ENCODE results near the gene TTLL6.

DNA sequence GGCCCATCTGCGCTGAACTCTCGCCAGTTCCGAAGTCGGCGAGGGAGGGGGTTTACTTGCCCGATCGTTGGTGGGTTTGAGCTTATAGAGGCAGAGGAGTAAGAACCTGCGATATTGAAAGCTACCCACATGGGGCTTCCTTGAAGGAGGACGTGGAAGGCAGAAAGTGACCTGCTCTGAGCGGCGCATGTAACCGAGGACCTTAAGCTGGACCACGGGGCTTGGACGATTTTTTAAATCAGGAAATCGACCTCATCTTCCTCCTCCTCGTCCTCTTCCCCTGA, 92.1 kb downstream of the TTLL6 start:
- TF ChIP-seq, protein P1, sequence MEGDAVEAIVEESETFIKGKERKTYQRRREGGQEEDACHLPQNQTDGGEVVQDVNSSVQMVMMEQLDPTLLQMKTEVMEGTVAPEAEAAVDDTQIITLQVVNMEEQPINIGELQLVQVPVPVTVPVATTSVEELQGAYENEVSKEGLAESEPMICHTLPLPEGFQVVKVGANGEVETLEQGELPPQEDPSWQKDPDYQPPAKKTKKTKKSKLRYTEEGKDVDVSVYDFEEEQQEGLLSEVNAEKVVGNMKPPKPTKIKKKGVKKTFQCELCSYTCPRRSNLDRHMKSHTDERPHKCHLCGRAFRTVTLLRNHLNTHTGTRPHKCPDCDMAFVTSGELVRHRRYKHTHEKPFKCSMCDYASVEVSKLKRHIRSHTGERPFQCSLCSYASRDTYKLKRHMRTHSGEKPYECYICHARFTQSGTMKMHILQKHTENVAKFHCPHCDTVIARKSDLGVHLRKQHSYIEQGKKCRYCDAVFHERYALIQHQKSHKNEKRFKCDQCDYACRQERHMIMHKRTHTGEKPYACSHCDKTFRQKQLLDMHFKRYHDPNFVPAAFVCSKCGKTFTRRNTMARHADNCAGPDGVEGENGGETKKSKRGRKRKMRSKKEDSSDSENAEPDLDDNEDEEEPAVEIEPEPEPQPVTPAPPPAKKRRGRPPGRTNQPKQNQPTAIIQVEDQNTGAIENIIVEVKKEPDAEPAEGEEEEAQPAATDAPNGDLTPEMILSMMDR (conservative IDR thresholded peaks at IDR 0.05; ENCODE audit: low read depth, low read length): no peak
- no peak for TF ChIP-seq EZH2 (IDR thresholded peaks at IDR 0.05; ENCODE audit: low read length, unreplicated experiment)
